ENCODE data around the gene CEP290.

The CEP290 gene

GRCh38 chr12:88175544-88175943, 33.7 kb upstream of the CEP290 start:
- DNase-seq (ENCODE audit: low read depth in 1 of 2, low spot score in 1 of 2), result no peak
- no peaks in the 10 kb centered on the region for H3K27me3 ChIP-seq (ENCODE audit: insufficient read depth, poor library complexity, severe bottlenecking)
- H3K27ac ChIP-seq (replicated peaks), result no peak overlapping the region
- no peak overlapping the region for H3K4me3 ChIP-seq (replicated peaks; ENCODE audit: insufficient read depth, low read length)
- no peak for TF ChIP-seq GABPA (IDR thresholded peaks at IDR 0.05; ENCODE audit: low read depth)
- no peak for TF ChIP-seq CTCF (IDR thresholded peaks at IDR 0.05; ENCODE audit: insufficient read depth, low read length)
- TF ChIP-seq POLR2AphosphoS5 (IDR thresholded peaks at IDR 0.05; ENCODE audit: low read depth), result no peak

- no peak overlapping the region for H3K27ac ChIP-seq (replicated peaks)
- H3K4me3 ChIP-seq (replicated peaks; ENCODE audit: insufficient read depth, low read length), result no peak overlapping the region
- TF ChIP-seq CTCF (IDR thresholded peaks at IDR 0.05; ENCODE audit: insufficient read depth, low read length), result no peak
- TF ChIP-seq GABPA (IDR thresholded peaks at IDR 0.05; ENCODE audit: low read depth), result no peak
- TF ChIP-seq REST (IDR thresholded peaks at IDR 0.05; ENCODE audit: insufficient replicate concordance, low read depth), result no peak
- no peak for TF ChIP-seq SPI1 (IDR thresholded peaks at IDR 0.05; ENCODE audit: borderline replicate concordance, low read depth)
- no peak for TF ChIP-seq POLR2AphosphoS5 (IDR thresholded peaks at IDR 0.05; ENCODE audit: low read depth)
- DNase-seq (ENCODE audit: low read depth in 1 of 2, low spot score in 1 of 2), result no peak
- H3K27me3 ChIP-seq (ENCODE audit: insufficient read depth, poor library complexity, severe bottlenecking), result no peaks in the 10 kb centered on the region
These were observed 31.0 kb upstream of the CEP290 start for GRCh38 chr12:88172844-88173407.

- no peak overlapping the region for H3K4me3 ChIP-seq (replicated peaks; ENCODE audit: insufficient read depth, low read length)
- no peak for TF ChIP-seq CTCF (IDR thresholded peaks at IDR 0.05; ENCODE audit: insufficient read depth, low read length)
- TF ChIP-seq POLR2AphosphoS5 (IDR thresholded peaks at IDR 0.05; ENCODE audit: low read depth), result no peak
- no peak for TF ChIP-seq REST (IDR thresholded peaks at IDR 0.05; ENCODE audit: insufficient replicate concordance, low read depth)
- no peak for TF ChIP-seq SPI1 (IDR thresholded peaks at IDR 0.05; ENCODE audit: borderline replicate concordance, low read depth)
- no peak for TF ChIP-seq GABPA (IDR thresholded peaks at IDR 0.05; ENCODE audit: low read depth)
- no peaks in the 10 kb centered on the region for H3K27me3 ChIP-seq (ENCODE audit: insufficient read depth, poor library complexity, severe bottlenecking)
- no peak overlapping the region for H3K27ac ChIP-seq (replicated peaks)
- DNase-seq (ENCODE audit: low read depth in 1 of 2, low spot score in 1 of 2), result no peak
These were observed 25.5 kb upstream of the CEP290 start for GRCh38 chr12:88167384-88167783.

- Histone ChIP-seq H3K4me3 (replicated peaks; ENCODE audit: insufficient read depth, low read length) (no peak overlapping the region), H3K27me3 (ENCODE audit: insufficient read depth, poor library complexity, severe bottlenecking) (no peaks in the 10 kb centered on the region), H3K27ac (replicated peaks) (no peak overlapping the region)
- TF ChIP-seq POLR2AphosphoS5 (IDR thresholded peaks at IDR 0.05; ENCODE audit: low read depth), result no peak
- no peak for DNase-seq (ENCODE audit: low read depth in 1 of 2, low spot score in 1 of 2)
These were observed 24.3 kb upstream of the CEP290 start for GRCh38 chr12:88166179-88166578.

Measured in HL-60 (cell line).